Measurements from ENCODE around the gene THAP5.

GRCh38 chr7:108533712-108534111, 35.8 kb downstream of the THAP5 start:
- TF ChIP-seq CTCF (IDR thresholded peaks at IDR 0.05) (no peak), POLR2A (IDR thresholded peaks at IDR 0.05) (no peak)

All from thyroid gland (tissue), 4 donors.